GM23338 (cell line): Measurements from ENCODE around the gene CS. TPM values are rescaled to one million over a fixed set of nuclear protein-coding genes. Genes with fewer than 3 reads are reported as not detected.

Source experiments
- CREB1 ChIP-seq: fragments of 250-450 bp; sonication (Bioruptor Pico); IDR thresholded peaks from 2 replicates; pipeline ENCODE4 v1.5.0; 2020; ENCODE audit warnings: low read depth, mild to moderate bottlenecking, moderate library complexity
- EZH2phosphoT487 ChIP-seq: fragments of 200-600 bp; sonication (generic); IDR thresholded peaks from one replicate; pipeline ENCODE4 v1.8.1; 2018; ENCODE audit warnings: antibody characterized with exemption; ENCODE audit not compliant: unreplicated experiment
- REST ChIP-seq: IDR thresholded peaks from one replicate; pipeline ENCODE4 v1.6.1; 2018; ENCODE audit warnings: antibody characterized with exemption; ENCODE audit not compliant: unreplicated experiment
- STAT1 ChIP-seq: IDR thresholded peaks from one replicate; pipeline ENCODE4 v1.6.1; 2016; ENCODE audit warnings: antibody characterized with exemption; ENCODE audit not compliant: unreplicated experiment
- ZNF114 ChIP-seq: fragments of 250-450 bp; sonication (Bioruptor Pico); IDR thresholded peaks from 2 replicates; pipeline ENCODE4 v1.5.0; 2020; ENCODE audit warnings: mild to moderate bottlenecking, moderate library complexity
- polyA plus RNA-seq: library from polyadenylated mRNA; unstranded; fragments of >200 nt; fragmentation: Nextera tagmentation; extraction: Ambion mirVana; gene quantifications from 2 replicates; pipeline ENCODE4 v1.2.1, GENCODE V29; 2016
- total RNA-seq: library from RNA; depleted of rRNA; stranded (reverse); fragments of >200 nt; shearing (Covaris generic); gene quantifications from 2 replicates; pipeline ENCODE4 v1.2.3, GENCODE V29; 2014
- TF ChIP-seq, protein P1 (sequence below): fragments of 250-450 bp; sonication (Bioruptor Pico); IDR thresholded peaks from 2 replicates; pipeline ENCODE4 v1.5.0; 2020; ENCODE audit warnings: mild to moderate bottlenecking, moderate library complexity

CS gene
- total and polyA plus RNA-seq, 2 experiments from 2014 or later: 63.3 to 166 TPM

GRCh38 chr12:56267443-56268071 is 32.6 kb downstream of the CS start (continued):
- TF ChIP-seq REST: no peak
- no peak for TF ChIP-seq STAT1
- no peak for TF ChIP-seq ZNF114
- TF ChIP-seq, protein P1, sequence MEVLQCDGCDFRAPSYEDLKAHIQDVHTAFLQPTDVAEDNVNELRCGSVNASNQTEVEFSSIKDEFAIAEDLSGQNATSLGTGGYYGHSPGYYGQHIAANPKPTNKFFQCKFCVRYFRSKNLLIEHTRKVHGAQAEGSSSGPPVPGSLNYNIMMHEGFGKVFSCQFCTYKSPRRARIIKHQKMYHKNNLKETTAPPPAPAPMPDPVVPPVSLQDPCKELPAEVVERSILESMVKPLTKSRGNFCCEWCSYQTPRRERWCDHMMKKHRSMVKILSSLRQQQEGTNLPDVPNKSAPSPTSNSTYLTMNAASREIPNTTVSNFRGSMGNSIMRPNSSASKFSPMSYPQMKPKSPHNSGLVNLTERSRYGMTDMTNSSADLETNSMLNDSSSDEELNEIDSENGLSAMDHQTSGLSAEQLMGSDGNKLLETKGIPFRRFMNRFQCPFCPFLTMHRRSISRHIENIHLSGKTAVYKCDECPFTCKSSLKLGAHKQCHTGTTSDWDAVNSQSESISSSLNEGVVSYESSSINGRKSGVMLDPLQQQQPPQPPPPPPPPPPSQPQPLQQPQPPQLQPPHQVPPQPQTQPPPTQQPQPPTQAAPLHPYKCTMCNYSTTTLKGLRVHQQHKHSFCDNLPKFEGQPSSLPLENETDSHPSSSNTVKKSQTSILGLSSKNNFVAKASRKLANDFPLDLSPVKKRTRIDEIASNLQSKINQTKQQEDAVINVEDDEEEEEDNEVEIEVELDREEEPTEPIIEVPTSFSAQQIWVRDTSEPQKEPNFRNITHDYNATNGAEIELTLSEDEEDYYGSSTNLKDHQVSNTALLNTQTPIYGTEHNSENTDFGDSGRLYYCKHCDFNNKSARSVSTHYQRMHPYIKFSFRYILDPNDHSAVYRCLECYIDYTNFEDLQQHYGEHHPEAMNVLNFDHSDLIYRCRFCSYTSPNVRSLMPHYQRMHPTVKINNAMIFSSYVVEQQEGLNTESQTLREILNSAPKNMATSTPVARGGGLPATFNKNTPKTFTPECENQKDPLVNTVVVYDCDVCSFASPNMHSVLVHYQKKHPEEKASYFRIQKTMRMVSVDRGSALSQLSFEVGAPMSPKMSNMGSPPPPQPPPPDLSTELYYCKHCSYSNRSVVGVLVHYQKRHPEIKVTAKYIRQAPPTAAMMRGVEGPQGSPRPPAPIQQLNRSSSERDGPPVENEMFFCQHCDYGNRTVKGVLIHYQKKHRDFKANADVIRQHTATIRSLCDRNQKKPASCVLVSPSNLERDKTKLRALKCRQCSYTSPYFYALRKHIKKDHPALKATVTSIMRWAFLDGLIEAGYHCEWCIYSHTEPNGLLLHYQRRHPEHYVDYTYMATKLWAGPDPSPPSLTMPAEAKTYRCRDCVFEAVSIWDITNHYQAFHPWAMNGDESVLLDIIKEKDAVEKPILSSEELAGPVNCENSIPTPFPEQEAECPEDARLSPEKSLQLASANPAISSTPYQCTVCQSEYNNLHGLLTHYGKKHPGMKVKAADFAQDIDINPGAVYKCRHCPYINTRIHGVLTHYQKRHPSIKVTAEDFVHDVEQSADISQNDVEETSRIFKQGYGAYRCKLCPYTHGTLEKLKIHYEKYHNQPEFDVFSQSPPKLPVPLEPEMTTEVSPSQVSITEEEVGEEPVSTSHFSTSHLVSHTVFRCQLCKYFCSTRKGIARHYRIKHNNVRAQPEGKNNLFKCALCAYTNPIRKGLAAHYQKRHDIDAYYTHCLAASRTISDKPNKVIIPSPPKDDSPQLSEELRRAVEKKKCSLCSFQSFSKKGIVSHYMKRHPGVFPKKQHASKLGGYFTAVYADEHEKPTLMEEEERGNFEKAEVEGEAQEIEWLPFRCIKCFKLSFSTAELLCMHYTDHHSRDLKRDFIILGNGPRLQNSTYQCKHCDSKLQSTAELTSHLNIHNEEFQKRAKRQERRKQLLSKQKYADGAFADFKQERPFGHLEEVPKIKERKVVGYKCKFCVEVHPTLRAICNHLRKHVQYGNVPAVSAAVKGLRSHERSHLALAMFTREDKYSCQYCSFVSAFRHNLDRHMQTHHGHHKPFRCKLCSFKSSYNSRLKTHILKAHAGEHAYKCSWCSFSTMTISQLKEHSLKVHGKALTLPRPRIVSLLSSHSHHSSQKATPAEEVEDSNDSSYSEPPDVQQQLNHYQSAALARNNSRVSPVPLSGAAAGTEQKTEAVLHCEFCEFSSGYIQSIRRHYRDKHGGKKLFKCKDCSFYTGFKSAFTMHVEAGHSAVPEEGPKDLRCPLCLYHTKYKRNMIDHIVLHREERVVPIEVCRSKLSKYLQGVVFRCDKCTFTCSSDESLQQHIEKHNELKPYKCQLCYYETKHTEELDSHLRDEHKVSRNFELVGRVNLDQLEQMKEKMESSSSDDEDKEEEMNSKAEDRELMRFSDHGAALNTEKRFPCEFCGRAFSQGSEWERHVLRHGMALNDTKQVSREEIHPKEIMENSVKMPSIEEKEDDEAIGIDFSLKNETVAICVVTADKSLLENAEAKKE: no peak
- no peak for TF ChIP-seq EZH2phosphoT487
- no peak for TF ChIP-seq CREB1
